Measurements from ENCODE around the gene ACR.

DNA sequence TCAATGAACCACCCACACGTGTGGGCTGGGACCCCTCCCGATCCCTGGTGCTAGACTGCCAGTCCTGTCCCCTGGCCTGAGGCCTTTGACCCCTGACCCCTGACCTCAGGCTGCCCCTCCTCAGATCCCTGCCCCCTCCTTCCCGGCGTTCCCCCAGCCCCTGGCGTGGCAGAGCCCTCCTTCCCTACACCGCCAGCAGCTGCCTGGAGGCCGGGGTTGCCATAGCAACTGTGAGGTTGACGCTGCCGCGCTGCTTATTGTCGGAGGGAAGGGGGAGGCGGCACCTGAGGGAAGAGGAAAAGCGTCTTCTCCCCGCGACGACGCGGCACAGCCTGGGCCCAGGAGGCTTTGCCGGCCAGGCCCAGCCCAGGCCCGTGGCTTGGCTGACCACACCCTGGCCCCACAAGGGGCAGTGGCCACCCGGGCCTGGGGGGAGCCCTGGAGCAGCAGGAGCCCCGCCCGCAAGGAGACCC, 32.7 kb upstream of the ACR start:
- TF ChIP-seq EZH2 (IDR thresholded peaks at IDR 0.05; ENCODE audit: insufficient read depth, poor library complexity, severe bottlenecking) (no peak), EZH2phosphoT487 (IDR thresholded peaks at IDR 0.05; ENCODE audit: insufficient read depth, low read depth) (no peak)
